Activated CD8-positive, alpha-beta T cell treated with anti-CD3 and anti-CD28 coated beads for 36 hours (primary cell): ENCODE data around the gene SLC4A8. TPM values are rescaled to one million over a fixed set of nuclear protein-coding genes. Genes with fewer than 3 reads are reported as not detected.

Source experiments
- ATAC-seq: fragments of 200-7000 bp; cut with Tn5 transposase; one replicate; pipeline ENCODE4 v1.10.0; 2021; ENCODE audit warnings: mild to moderate bottlenecking, moderate library complexity
- CTCF ChIA-PET: fragments of 350-600 bp; sonication (Branson Sonifier 250); formaldehyde crosslinking; loops from one replicate; lab custom pipeline; 2021; ENCODE audit warnings: antibody characterized with exemption; lab: Charles Lee
- POLR2A ChIA-PET: fragments of 350-600 bp; sonication (Branson Sonifier 250); formaldehyde crosslinking; loops from one replicate; lab custom pipeline; 2021; ENCODE audit warnings: antibody characterized with exemption; lab: Charles Lee
- DNase-seq: peaks from one replicate; pipeline ENCODE4 v3.0.0-alpha.2; 2020
- H3K27ac Mint-ChIP-seq: one replicate; pipeline ENCODE4 v1.8.0; 2021; ENCODE audit warnings: mild to moderate bottlenecking, mixed read lengths
- H3K27me3 Mint-ChIP-seq: one replicate; pipeline ENCODE4 v1.8.0; 2021; ENCODE audit warnings: mixed read lengths
- H3K36me3 Mint-ChIP-seq: one replicate; pipeline ENCODE4 v1.8.0; 2021; ENCODE audit warnings: low read depth, mixed read lengths
- H3K4me1 Mint-ChIP-seq: one replicate; pipeline ENCODE4 v1.8.0; 2021; ENCODE audit warnings: low read depth, mixed read lengths
- H3K4me3 Mint-ChIP-seq: one replicate; pipeline ENCODE4 v1.8.0; 2021; ENCODE audit warnings: mild to moderate bottlenecking, moderate library complexity, mixed read lengths
- H3K9me3 Mint-ChIP-seq: one replicate; pipeline ENCODE4 v1.8.0; 2021; ENCODE audit warnings: mixed read lengths
- CTCF ChIP-seq: fragments of 200-600 bp; IDR thresholded peaks from one replicate; pipeline ENCODE4 v1.8.0; 2022; ENCODE audit warnings: antibody characterized with exemption, mild to moderate bottlenecking
- intact Hi-C: fragments of 100-400 bp; cut with micrococcal nuclease; formaldehyde crosslinking; loops from one replicate; pipeline ENCODE4 v1.10.0; 2022
- total RNA-seq, 2 experiments: library from RNA; stranded (reverse); gene quantifications; one replicate each; pipeline ENCODE4 v1.2.3, GENCODE V29; 2021

SLC4A8 gene
- total RNA-seq, 2 experiments from 2014 or later: 1.1 to 2.7 TPM

GRCh38 chr12:51437431-51437830, 12.8 kb downstream of the SLC4A8 start:
- H3K27ac Mint-ChIP-seq: no peak overlapping the region

GRCh38 chr12:51439330-51439729, 14.7 kb downstream of the SLC4A8 start:
- H3K9me3 Mint-ChIP-seq: no peaks in the 10 kb centered on the region
- no peak for TF ChIP-seq CTCF
- CTCF ChIA-PET: interaction anchor here (1.4 kb wide), 1 partner anchor 15 kb away, joined by 3 read pairs; the partner anchor contains the start of gene SLC4A8
- peaks cover 12% of the 10 kb centered on the region for H3K4me1 Mint-ChIP-seq
- no peak for DNase-seq
- no peak overlapping the region for H3K4me3 Mint-ChIP-seq
- intact Hi-C loops: no loop called here
- ATAC-seq: no peak
- no peak overlapping the region for H3K27ac Mint-ChIP-seq
- H3K36me3 Mint-ChIP-seq: no peaks in the 10 kb centered on the region
- POLR2A ChIA-PET: no interaction called here
- no peaks in the 10 kb centered on the region for H3K27me3 Mint-ChIP-seq

More at GRCh38 chr12:51437431-51437830, 12.8 kb downstream of the SLC4A8 start:
- intact Hi-C loops: no loop called here
- ChIA-PET POLR2A (no interaction called here), CTCF (interaction anchor here (0.7 to 1.7 kb wide), 4 partner anchors 15 to 95 kb away, joined by 3 to 4 read pairs (median 3); no protein-coding TSS in a partner anchor)
- H3K27me3 Mint-ChIP-seq: no peaks in the 10 kb centered on the region
- ATAC-seq (no peak), DNase-seq (no peak)
- H3K4me3 Mint-ChIP-seq: no peak overlapping the region
- TF ChIP-seq CTCF: no peak
- H3K9me3 Mint-ChIP-seq: no peaks in the 10 kb centered on the region
- no peaks in the 10 kb centered on the region for H3K36me3 Mint-ChIP-seq
- H3K4me1 Mint-ChIP-seq: peaks cover 12% of the 10 kb centered on the region

GRCh38 chr12:51441583-51441982, 17.0 kb downstream of the SLC4A8 start:
- ATAC-seq (no peak), DNase-seq (no peak)
- TF ChIP-seq CTCF: no peak
- ChIA-PET CTCF (interaction anchor here (0.7 to 0.8 kb wide), 2 partner anchors 21 to 90 kb away, joined by 3 read pairs; no protein-coding TSS in a partner anchor), POLR2A (no interaction called here)
- intact Hi-C loops: no loop called here
- H3K9me3 Mint-ChIP-seq: no peaks in the 10 kb centered on the region
- H3K4me1 Mint-ChIP-seq: peaks cover 12% of the 10 kb centered on the region
- H3K36me3 Mint-ChIP-seq: no peaks in the 10 kb centered on the region
- H3K27ac Mint-ChIP-seq: no peak overlapping the region
- no peaks in the 10 kb centered on the region for H3K27me3 Mint-ChIP-seq
- no peak overlapping the region for H3K4me3 Mint-ChIP-seq

GRCh38 chr12:51442324-51442723, 17.7 kb downstream of the SLC4A8 start:
- DNase-seq (no peak), ATAC-seq (no peak)
- ChIA-PET POLR2A (no interaction called here), CTCF (interaction anchor here (0.7 kb wide), 1 partner anchor 1103 kb away, joined by 3 read pairs; no protein-coding TSS in a partner anchor)
- no peak overlapping the region for H3K27ac Mint-ChIP-seq
- TF ChIP-seq CTCF: no peak
- H3K9me3 Mint-ChIP-seq: no peaks in the 10 kb centered on the region
- peaks cover 12% of the 10 kb centered on the region for H3K4me1 Mint-ChIP-seq
- no peaks in the 10 kb centered on the region for H3K27me3 Mint-ChIP-seq
- no peak overlapping the region for H3K4me3 Mint-ChIP-seq
- no peaks in the 10 kb centered on the region for H3K36me3 Mint-ChIP-seq
- intact Hi-C loops: no loop called here

GRCh38 chr12:51443573-51443972, 18.9 kb downstream of the SLC4A8 start:
- Mint-ChIP-seq H3K36me3 (no peaks in the 10 kb centered on the region), H3K27ac (no peak overlapping the region), H3K9me3 (no peaks in the 10 kb centered on the region), H3K4me1 (peaks cover 12% of the 10 kb centered on the region), H3K27me3 (no peaks in the 10 kb centered on the region), H3K4me3 (no peak overlapping the region)
- intact Hi-C loops: no loop called here
- CTCF ChIA-PET: interaction anchor here (0.7 kb wide), 1 partner anchor 23 kb away, joined by 3 read pairs; no protein-coding TSS in a partner anchor
- TF ChIP-seq CTCF: no peak
- POLR2A ChIA-PET: interaction anchor here (0.8 kb wide), 1 partner anchor 10 kb away, joined by 4 read pairs; no protein-coding TSS in a partner anchor
- DNase-seq: no peak
- no peak for ATAC-seq
